ENCODE results near the gene PEPD. TPM values are rescaled to one million over a fixed set of nuclear protein-coding genes. Genes with fewer than 3 reads are reported as not detected.

Gene PEPD
- total RNA-seq, 1 experiment from 2014 or later, result 83.1 TPM

DNA sequence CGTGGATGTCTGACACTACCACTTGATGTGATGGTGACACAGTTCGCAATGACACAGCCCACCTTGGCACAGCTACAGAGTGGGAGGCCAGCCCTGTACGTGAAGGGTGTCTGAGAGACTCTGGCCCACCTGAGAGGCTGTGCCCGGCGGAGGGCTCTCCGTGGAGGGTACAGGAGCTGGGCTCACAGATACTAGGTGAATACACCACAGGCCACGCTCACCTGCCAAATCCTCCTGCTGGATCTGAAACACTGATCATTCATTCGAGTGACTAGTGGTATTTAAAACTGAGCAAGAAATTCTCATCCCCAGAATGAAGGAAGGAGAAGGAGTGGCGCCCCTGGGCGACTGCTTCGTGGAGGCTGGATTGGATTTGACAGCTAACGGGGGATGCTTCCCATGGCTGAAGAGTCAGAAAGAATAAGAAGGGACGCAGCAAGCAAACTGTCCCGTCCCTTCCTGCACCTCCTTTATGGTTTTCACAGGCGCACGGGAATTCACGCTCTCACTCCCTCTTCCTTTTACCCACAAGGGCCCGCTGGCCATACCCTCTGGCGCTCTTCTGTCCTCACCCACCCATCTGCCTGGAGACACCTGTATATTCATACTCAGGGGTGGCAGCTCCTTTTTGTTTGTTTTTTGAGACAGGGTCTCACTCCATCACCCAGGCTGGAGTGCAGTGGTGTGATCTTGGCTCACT lies 123.1 kb downstream of the PEPD start:
- Mint-ChIP-seq H3K27me3 (ENCODE audit: low read depth) (no peaks in the 10 kb centered on the region), H3K9me3 (no peaks in the 10 kb centered on the region), H3K4me1 (peaks cover 10% of the 10 kb centered on the region), H3K36me3 (no peaks in the 10 kb centered on the region), H3K27ac (peak overlapping the region; percentile 49; the same call in 1 of the 2 replicates), H3K4me3 (no peak overlapping the region)
- CTCF ChIA-PET, result interaction anchor here (0.5 to 6.2 kb wide), 32 partner anchors 9 to 380 kb away, joined by 3 to 46 read pairs (median 4); partner anchors contain the start of genes CEBPA and CEBPG
- TF ChIP-seq CBFB (CRISPR knock-in tag; IDR thresholded peaks at IDR 0.05; ENCODE audit: low read depth) (no peak), JAZF1 (CRISPR knock-in tag; IDR thresholded peaks at IDR 0.05) (no peak), ZNF121 (CRISPR knock-in tag; IDR thresholded peaks at IDR 0.05) (no peak), ZNF396 (CRISPR knock-in tag; IDR thresholded peaks at IDR 0.05; ENCODE audit: borderline replicate concordance) (no peak), ESRRA (CRISPR knock-in tag; IDR thresholded peaks at IDR 0.05; ENCODE audit: borderline replicate concordance) (no peak), ZNF138 (CRISPR knock-in tag; conservative IDR thresholded peaks at IDR 0.05) (no peak), TCF7 (CRISPR knock-in tag; IDR thresholded peaks at IDR 0.05; ENCODE audit: low read depth) (no peak), ZNF232 (CRISPR knock-in tag; IDR thresholded peaks at IDR 0.05) (no peak)
- TF ChIP-seq, protein P1, sequence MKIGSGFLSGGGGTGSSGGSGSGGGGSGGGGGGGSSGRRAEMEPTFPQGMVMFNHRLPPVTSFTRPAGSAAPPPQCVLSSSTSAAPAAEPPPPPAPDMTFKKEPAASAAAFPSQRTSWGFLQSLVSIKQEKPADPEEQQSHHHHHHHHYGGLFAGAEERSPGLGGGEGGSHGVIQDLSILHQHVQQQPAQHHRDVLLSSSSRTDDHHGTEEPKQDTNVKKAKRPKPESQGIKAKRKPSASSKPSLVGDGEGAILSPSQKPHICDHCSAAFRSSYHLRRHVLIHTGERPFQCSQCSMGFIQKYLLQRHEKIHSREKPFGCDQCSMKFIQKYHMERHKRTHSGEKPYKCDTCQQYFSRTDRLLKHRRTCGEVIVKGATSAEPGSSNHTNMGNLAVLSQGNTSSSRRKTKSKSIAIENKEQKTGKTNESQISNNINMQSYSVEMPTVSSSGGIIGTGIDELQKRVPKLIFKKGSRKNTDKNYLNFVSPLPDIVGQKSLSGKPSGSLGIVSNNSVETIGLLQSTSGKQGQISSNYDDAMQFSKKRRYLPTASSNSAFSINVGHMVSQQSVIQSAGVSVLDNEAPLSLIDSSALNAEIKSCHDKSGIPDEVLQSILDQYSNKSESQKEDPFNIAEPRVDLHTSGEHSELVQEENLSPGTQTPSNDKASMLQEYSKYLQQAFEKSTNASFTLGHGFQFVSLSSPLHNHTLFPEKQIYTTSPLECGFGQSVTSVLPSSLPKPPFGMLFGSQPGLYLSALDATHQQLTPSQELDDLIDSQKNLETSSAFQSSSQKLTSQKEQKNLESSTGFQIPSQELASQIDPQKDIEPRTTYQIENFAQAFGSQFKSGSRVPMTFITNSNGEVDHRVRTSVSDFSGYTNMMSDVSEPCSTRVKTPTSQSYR (CRISPR knock-in tag; IDR thresholded peaks at IDR 0.05), result no peak
- TF ChIP-seq, protein P2, sequence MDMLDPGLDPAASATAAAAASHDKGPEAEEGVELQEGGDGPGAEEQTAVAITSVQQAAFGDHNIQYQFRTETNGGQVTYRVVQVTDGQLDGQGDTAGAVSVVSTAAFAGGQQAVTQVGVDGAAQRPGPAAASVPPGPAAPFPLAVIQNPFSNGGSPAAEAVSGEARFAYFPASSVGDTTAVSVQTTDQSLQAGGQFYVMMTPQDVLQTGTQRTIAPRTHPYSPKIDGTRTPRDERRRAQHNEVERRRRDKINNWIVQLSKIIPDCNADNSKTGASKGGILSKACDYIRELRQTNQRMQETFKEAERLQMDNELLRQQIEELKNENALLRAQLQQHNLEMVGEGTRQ (CRISPR knock-in tag; IDR thresholded peaks at IDR 0.05), result no peak
- TF ChIP-seq, protein P3, sequence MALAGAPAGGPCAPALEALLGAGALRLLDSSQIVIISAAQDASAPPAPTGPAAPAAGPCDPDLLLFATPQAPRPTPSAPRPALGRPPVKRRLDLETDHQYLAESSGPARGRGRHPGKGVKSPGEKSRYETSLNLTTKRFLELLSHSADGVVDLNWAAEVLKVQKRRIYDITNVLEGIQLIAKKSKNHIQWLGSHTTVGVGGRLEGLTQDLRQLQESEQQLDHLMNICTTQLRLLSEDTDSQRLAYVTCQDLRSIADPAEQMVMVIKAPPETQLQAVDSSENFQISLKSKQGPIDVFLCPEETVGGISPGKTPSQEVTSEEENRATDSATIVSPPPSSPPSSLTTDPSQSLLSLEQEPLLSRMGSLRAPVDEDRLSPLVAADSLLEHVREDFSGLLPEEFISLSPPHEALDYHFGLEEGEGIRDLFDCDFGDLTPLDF (CRISPR knock-in tag; IDR thresholded peaks at IDR 0.05), result no peak
- TF ChIP-seq, protein P4, sequence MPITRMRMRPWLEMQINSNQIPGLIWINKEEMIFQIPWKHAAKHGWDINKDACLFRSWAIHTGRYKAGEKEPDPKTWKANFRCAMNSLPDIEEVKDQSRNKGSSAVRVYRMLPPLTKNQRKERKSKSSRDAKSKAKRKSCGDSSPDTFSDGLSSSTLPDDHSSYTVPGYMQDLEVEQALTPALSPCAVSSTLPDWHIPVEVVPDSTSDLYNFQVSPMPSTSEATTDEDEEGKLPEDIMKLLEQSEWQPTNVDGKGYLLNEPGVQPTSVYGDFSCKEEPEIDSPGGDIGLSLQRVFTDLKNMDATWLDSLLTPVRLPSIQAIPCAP (CRISPR knock-in tag; IDR thresholded peaks at IDR 0.05), result no peak
- POLR2A ChIA-PET, result interaction anchor here (0.6 to 2.7 kb wide), 3 partner anchors 21 to 594 kb away, joined by 6 to 10 read pairs (median 7); partner anchors contain the start of gene CEBPG
- ATAC-seq (no peak), DNase-seq (ENCODE audit: low spot score) (no peak)

DNA sequence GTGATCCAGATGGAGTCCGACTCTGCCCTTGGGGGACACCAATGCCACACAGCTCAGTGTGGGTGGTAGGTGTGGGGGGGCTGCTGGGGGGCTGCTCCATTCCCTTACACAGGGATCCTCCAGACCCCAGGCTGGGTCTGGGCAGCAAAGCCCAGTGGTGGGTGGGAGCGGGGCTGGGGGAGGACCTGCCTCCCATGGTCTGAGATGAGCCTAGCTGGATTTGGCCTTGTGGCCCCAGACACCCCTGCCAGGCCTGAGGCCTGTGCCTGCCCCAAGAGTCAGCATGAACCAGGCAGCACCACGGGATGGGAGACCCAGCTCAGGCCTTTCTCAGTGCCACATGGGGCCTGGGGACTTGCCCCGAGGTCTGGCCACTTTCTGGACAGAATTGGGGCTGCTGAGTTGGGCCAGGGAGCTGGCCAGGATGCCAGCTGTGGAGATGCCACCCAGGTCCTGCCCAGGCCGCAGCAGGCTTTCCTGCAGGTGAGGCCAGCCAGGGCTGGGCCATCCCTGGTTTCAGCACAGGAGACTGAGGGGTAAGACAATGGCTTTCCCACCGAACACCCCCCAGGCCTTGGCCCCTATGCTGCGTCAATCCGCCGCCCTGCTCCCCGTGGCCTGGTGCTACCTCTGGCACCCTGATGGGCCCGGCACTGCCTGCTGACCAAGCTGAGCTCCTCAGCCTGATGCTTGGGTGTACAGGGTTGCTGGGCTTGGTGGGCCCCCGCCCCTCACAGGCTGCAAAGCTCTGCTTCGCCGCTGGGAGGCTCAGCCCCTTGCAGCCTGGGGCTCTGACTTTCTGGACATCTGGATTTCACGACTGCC lies 123.8 kb downstream of the PEPD start:
- no peaks in the 10 kb centered on the region for H3K9me3 Mint-ChIP-seq
- CTCF ChIA-PET, result interaction anchor here (0.5 to 6.2 kb wide), 37 partner anchors 9 to 380 kb away, joined by 3 to 46 read pairs (median 4); partner anchors contain the start of genes CEBPA and CEBPG
- no peak overlapping the region for H3K4me3 Mint-ChIP-seq
- no peaks in the 10 kb centered on the region for H3K36me3 Mint-ChIP-seq
- peaks cover 10% of the 10 kb centered on the region for H3K4me1 Mint-ChIP-seq
- H3K27ac Mint-ChIP-seq, result 0 out of 2 replicates have a peak overlapping the region, but pooled peaks have one; percentile 49
- ATAC-seq (peak; percentile 37), DNase-seq (ENCODE audit: low spot score) (peak; percentile 52)
- H3K27me3 Mint-ChIP-seq (ENCODE audit: low read depth), result no peaks in the 10 kb centered on the region
- POLR2A ChIA-PET, result interaction anchor here (0.6 to 2.7 kb wide), 6 partner anchors 21 to 593 kb away, joined by 3 to 10 read pairs (median 5); partner anchors contain the start of gene CEBPG
- TF ChIP-seq ETV6 (CRISPR knock-in tag; IDR thresholded peaks at IDR 0.05), result no peak
- TF ChIP-seq, protein P5, sequence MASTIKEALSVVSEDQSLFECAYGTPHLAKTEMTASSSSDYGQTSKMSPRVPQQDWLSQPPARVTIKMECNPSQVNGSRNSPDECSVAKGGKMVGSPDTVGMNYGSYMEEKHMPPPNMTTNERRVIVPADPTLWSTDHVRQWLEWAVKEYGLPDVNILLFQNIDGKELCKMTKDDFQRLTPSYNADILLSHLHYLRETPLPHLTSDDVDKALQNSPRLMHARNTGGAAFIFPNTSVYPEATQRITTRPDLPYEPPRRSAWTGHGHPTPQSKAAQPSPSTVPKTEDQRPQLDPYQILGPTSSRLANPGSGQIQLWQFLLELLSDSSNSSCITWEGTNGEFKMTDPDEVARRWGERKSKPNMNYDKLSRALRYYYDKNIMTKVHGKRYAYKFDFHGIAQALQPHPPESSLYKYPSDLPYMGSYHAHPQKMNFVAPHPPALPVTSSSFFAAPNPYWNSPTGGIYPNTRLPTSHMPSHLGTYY (CRISPR knock-in tag; IDR thresholded peaks at IDR 0.05), result no peak

All from WTC11 (cell line).